B cell (primary cell): ENCODE measurements around the gene CHRD. TPM values are rescaled to one million over a fixed set of nuclear protein-coding genes. Genes with fewer than 3 reads are reported as not detected.

ENCODE experiments used
- ATAC-seq: fragments of 200-7000 bp; cut with Tn5 transposase; one replicate; pipeline ENCODE4 v1.10.0; 2021; ENCODE audit warnings: low read depth, mild to moderate bottlenecking, moderate number of reproducible peaks, moderate library complexity
- CTCF ChIA-PET: fragments of 350-600 bp; sonication (Branson Sonifier 250); formaldehyde crosslinking; loops from one replicate; lab custom pipeline; 2021; ENCODE audit warnings: antibody characterized with exemption, inconsistent platforms; lab: Charles Lee
- POLR2A ChIA-PET: fragments of 350-600 bp; sonication (Branson Sonifier 250); formaldehyde crosslinking; loops from one replicate; lab custom pipeline; 2021; ENCODE audit warnings: antibody characterized with exemption; lab: Charles Lee
- DNase-seq: peaks from one replicate; pipeline ENCODE4 v3.0.0; 2013
- H2AFZ ChIP-seq: 2 replicates; pipeline ENCODE4 v1.6.1; 2012; ENCODE audit warnings: mild to moderate bottlenecking, low read depth, low read length; ENCODE audit not compliant: insufficient read depth, poor library complexity, severe bottlenecking
- H3K27ac ChIP-seq, 2 donors: 1 replicate in 1 of 2; 2 replicates in 1 of 2; pipeline ENCODE4 v1.5.1; 2012 to 2013; ENCODE audit warnings: low read length in 2 of 2, mild to moderate bottlenecking in 2 of 2, moderate library complexity in 1 of 2
- H3K27me3 ChIP-seq, 4 experiments: fragments of 200-600 bp in 1 of 4; sonication (generic) in 1 of 4; replicated peaks in 1 of 4; 1 replicate in 2 of 4; 2 replicates in 2 of 4; pipeline versions ENCODE4 v1.6.1 to v1.7.0; 2013 to 2016; ENCODE audit warnings: low read length in 3 of 4, mild to moderate bottlenecking in 2 of 4, mixed read lengths in 1 of 4, moderate library complexity in 1 of 4; ENCODE audit not compliant: insufficient read depth in 4 of 4, control insufficient read depth in 3 of 4; ENCODE audit errors: control extremely low read depth in 1 of 4
- H3K36me3 ChIP-seq, 2 experiments: replicated peaks in 1 of 2; 1 replicate in 1 of 2; 2 replicates in 1 of 2; pipeline versions ENCODE4 v1.6.1 to v1.7.1; 2013; ENCODE audit warnings: low read length in 1 of 2; ENCODE audit not compliant: insufficient read depth in 2 of 2, control insufficient read depth in 1 of 2; ENCODE audit errors: control extremely low read depth in 1 of 2, extremely low read depth in 1 of 2
- H3K4me1 ChIP-seq, 2 donors: fragments of 200-600 bp in 1 of 2; sonication (generic) in 1 of 2; 1 replicate in 1 of 2; 2 replicates in 1 of 2; pipeline versions ENCODE4 v1.5.1 to v1.6.1; 2013 to 2017; ENCODE audit warnings: low read length in 2 of 2; ENCODE audit not compliant: control insufficient read depth in 2 of 2, insufficient read depth in 2 of 2
- H3K4me2 ChIP-seq: replicated peaks from 2 replicates; pipeline ENCODE3; 2012; ENCODE audit warnings: mild to moderate bottlenecking, low read depth, low read length; ENCODE audit not compliant: poor library complexity, severe bottlenecking
- H3K4me3 ChIP-seq, 5 experiments: fragments of 200-600 bp in 1 of 5; sonication (generic) in 1 of 5; 1 replicate in 3 of 5; 2 replicates in 2 of 5; pipeline versions ENCODE4 v1.5.1 to v1.7.0; 2011 to 2016; ENCODE audit warnings: low read length in 4 of 5, mild to moderate bottlenecking in 4 of 5, low read depth in 2 of 5, control low read depth in 1 of 5, moderate library complexity in 1 of 5; ENCODE audit not compliant: insufficient read depth in 1 of 5; ENCODE audit errors: control extremely low read depth in 1 of 5, extremely low read depth in 1 of 5
- H3K79me2 ChIP-seq: fragments of 200-600 bp; sonication (generic); one replicate; pipeline ENCODE4 v1.6.0; 2016; ENCODE audit warnings: low read length; ENCODE audit not compliant: control insufficient read depth, insufficient read depth
- H3K9ac ChIP-seq: fragments of 200-600 bp; sonication (generic); 2 replicates; pipeline ENCODE4 v1.6.1; 2017; ENCODE audit warnings: mild to moderate bottlenecking, low read length, moderate library complexity
- H3K9me3 ChIP-seq, 3 donors: one replicate each; pipeline versions ENCODE4 v1.6.1 to v1.7.1; 2013; ENCODE audit warnings: low read length in 2 of 3; ENCODE audit not compliant: control insufficient read depth in 2 of 3, insufficient read depth in 1 of 3; ENCODE audit errors: control extremely low read depth in 1 of 3
- H4K20me1 ChIP-seq: 2 replicates; pipeline ENCODE4 v1.6.0; 2012; ENCODE audit warnings: mild to moderate bottlenecking, low read length; ENCODE audit not compliant: insufficient read depth, control insufficient read depth, poor library complexity, severe bottlenecking
- H3K27ac Mint-ChIP-seq: one replicate; pipeline ENCODE4 v1.8.0; 2021; ENCODE audit warnings: mixed read lengths
- H3K27me3 Mint-ChIP-seq: one replicate; pipeline ENCODE4 v1.8.0; 2021; ENCODE audit warnings: mixed read lengths
- H3K4me1 Mint-ChIP-seq: one replicate; pipeline ENCODE4 v1.8.0; 2021; ENCODE audit warnings: mixed read lengths
- H3K4me3 Mint-ChIP-seq: one replicate; pipeline ENCODE4 v1.8.0; 2021; ENCODE audit warnings: mixed read lengths
- H3K9me3 Mint-ChIP-seq: one replicate; pipeline ENCODE4 v1.8.0; 2022; ENCODE audit warnings: mixed read lengths; ENCODE audit not compliant: insufficient read depth
- CTCF ChIP-seq: fragments of 200-600 bp; IDR thresholded peaks from one replicate; pipeline ENCODE4 v1.8.0; 2022; ENCODE audit warnings: antibody characterized with exemption, mild to moderate bottlenecking
- EZH2 ChIP-seq: IDR thresholded peaks from 2 replicates; pipeline ENCODE4 v1.6.1; 2012; ENCODE audit warnings: borderline replicate concordance, low read depth, mild to moderate bottlenecking, moderate library complexity, low read length; ENCODE audit not compliant: insufficient read depth, poor library complexity, severe bottlenecking
- WGBS: methylation state at CpG from one replicate; pipeline ENCODE4 v1.1.5; 2013; ENCODE audit warnings: missing lambda C conversion rate; ENCODE audit not compliant: insufficient coverage; 5-methylcytosine and 5-hydroxymethylcytosine counted together
- intact Hi-C: fragments of 100-400 bp; cut with micrococcal nuclease; formaldehyde crosslinking; loops from one replicate; pipeline ENCODE4 v1.10.0; 2022
- polyA plus RNA-seq: library from polyadenylated mRNA; depleted of rRNA; stranded (reverse); fragments of >200 nt; gene quantifications from 2 replicates; pipeline ENCODE4 v1.2.3, GENCODE V29; 2012
- total RNA-seq, 2 donors: library from RNA; stranded (reverse); fragments of 120-200 nt in 1 of 2; gene quantifications; 1 replicate in 1 of 2; 2 replicates in 1 of 2; pipeline versions ENCODE4 v1.2.3 to v1.2.4, GENCODE V29; 2013 to 2022

The CHRD gene
- total and polyA plus RNA-seq, 2 donors (not counting 1 experiment from before 2014, with no cell fraction given): not detected

GRCh38 chr3:184380627-184381260 is 890 bp downstream of the CHRD start:
- H3K79me2 ChIP-seq: no peaks in the 10 kb centered on the region
- no peaks in the 10 kb centered on the region for H3K36me3 ChIP-seq
- Mint-ChIP-seq H3K4me3 (peak overlapping the region; percentile 79), H3K27ac (no peak overlapping the region), H3K4me1 (peaks cover 18% of the 10 kb centered on the region), H3K27me3 (peaks cover 61% of the 10 kb centered on the region), H3K9me3 (no peaks in the 10 kb centered on the region)
- H3K4me1 ChIP-seq: peaks cover 13 to 15% of the 10 kb centered on the region in 2 donors
- ATAC-seq (peak; percentile 33), DNase-seq (peak; percentile 46)
- H3K27ac ChIP-seq: no peak overlapping the region
- WGBS: 6% methylated on average over 39 of the region's 42 CpGs
- no peak for TF ChIP-seq CTCF
- TF ChIP-seq EZH2: peak; percentile 86
- peaks cover 0 to 69% (median 25%) of the 10 kb centered on the region in 4 experiments for H3K27me3 ChIP-seq
- H3K4me3 ChIP-seq: peak overlapping the region in 4 of 5 experiments; percentile 26 to 48 (median 33)
- intact Hi-C loops: no loop called here
- peak overlapping the region; percentile 60 for H3K9ac ChIP-seq
- H3K4me2 ChIP-seq: peak overlapping the region; percentile 76
- H3K9me3 ChIP-seq: peaks cover 0 to 5% (median 0%) of the 10 kb centered on the region in 3 donors
- no peaks in the 10 kb centered on the region for H4K20me1 ChIP-seq
- ChIA-PET CTCF (interaction anchor here (1.0 to 1.6 kb wide), 2 partner anchors 9 to 38 kb away, joined by 3 to 5 read pairs; no protein-coding TSS in a partner anchor), POLR2A (no interaction called here)
- H2AFZ ChIP-seq: peak overlapping the region; percentile 69
